ENCODE measurements around the gene RIMBP2.

RIMBP2 gene

DNA sequence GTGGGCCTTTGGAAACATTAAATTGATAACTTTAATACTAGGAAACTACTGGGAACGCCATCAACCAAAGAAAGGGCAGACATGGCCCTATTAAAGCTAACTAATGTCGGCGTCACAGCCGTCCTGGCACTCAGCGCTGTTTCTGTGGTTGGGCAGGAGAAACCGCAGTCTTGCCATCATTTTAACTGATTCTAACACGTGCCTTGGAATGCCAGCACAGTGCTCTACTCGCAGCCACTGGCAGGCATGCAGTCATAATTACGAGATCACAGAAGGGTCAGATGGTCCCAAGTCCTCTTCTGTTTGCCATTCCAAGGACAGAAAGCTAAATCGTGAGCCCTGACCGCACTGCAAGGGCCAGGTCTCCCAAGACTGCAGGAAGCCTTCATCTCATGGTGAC, 75.2 kb downstream of the RIMBP2 start:
- no peak overlapping the region for H3K9ac ChIP-seq
- no peaks in the 10 kb centered on the region for H3K36me3 ChIP-seq (ENCODE audit: insufficient read depth)
- TF ChIP-seq, protein P1, sequence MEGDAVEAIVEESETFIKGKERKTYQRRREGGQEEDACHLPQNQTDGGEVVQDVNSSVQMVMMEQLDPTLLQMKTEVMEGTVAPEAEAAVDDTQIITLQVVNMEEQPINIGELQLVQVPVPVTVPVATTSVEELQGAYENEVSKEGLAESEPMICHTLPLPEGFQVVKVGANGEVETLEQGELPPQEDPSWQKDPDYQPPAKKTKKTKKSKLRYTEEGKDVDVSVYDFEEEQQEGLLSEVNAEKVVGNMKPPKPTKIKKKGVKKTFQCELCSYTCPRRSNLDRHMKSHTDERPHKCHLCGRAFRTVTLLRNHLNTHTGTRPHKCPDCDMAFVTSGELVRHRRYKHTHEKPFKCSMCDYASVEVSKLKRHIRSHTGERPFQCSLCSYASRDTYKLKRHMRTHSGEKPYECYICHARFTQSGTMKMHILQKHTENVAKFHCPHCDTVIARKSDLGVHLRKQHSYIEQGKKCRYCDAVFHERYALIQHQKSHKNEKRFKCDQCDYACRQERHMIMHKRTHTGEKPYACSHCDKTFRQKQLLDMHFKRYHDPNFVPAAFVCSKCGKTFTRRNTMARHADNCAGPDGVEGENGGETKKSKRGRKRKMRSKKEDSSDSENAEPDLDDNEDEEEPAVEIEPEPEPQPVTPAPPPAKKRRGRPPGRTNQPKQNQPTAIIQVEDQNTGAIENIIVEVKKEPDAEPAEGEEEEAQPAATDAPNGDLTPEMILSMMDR (conservative IDR thresholded peaks at IDR 0.05; ENCODE audit: low read depth, low read length), result no peak
- H3K27me3 ChIP-seq (ENCODE audit: insufficient read depth, low read depth), result no peaks in the 10 kb centered on the region
- H2AFZ ChIP-seq (ENCODE audit: low read depth), result no peak overlapping the region
- H3K4me2 ChIP-seq, result no peak overlapping the region
- H4K20me1 ChIP-seq (ENCODE audit: insufficient read depth), result no peaks in the 10 kb centered on the region
- H3K27ac ChIP-seq, result no peak overlapping the region
- H3K79me2 ChIP-seq (ENCODE audit: insufficient read depth, low read depth), result no peaks in the 10 kb centered on the region
- H3K4me3 ChIP-seq (IDR thresholded peaks at IDR 0.05; ENCODE audit: insufficient read depth, low read depth, low read length), result no peak overlapping the region
- no peaks in the 10 kb centered on the region for H3K4me1 ChIP-seq (ENCODE audit: low read depth, poor library complexity, severe bottlenecking)

DNA sequence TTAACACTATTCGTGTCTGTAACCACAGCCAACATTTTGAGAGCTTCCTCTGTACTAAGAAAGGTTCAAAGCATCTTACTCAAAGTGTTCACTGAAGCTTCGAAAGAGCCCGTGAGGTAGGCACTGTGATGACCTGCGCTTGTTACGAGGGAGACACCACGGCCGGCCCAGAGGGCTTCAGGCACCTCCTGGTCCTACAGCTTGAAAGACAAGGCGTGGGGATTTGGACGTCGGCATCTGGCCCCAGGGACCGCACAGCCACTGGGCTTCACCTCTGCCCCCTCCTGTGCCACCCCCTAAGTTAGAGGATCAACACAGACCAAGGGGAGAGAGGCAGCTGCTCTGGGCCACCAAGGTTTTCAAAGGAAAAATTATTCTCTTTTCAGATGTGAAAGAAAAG, 75.6 kb downstream of the RIMBP2 start:
- H3K9ac ChIP-seq, result no peak overlapping the region
- H3K4me1 ChIP-seq (ENCODE audit: low read depth, poor library complexity, severe bottlenecking), result no peaks in the 10 kb centered on the region
- no peaks in the 10 kb centered on the region for H3K27me3 ChIP-seq (ENCODE audit: insufficient read depth, low read depth)
- no peaks in the 10 kb centered on the region for H4K20me1 ChIP-seq (ENCODE audit: insufficient read depth)
- TF ChIP-seq, protein P1 (conservative IDR thresholded peaks at IDR 0.05; ENCODE audit: low read depth, low read length), result no peak
- no peak overlapping the region for H3K4me3 ChIP-seq (IDR thresholded peaks at IDR 0.05; ENCODE audit: insufficient read depth, low read depth, low read length)
- no peak overlapping the region for H2AFZ ChIP-seq (ENCODE audit: low read depth)
- H3K79me2 ChIP-seq (ENCODE audit: insufficient read depth, low read depth), result no peaks in the 10 kb centered on the region
- no peak overlapping the region for H3K4me2 ChIP-seq
- H3K36me3 ChIP-seq (ENCODE audit: insufficient read depth), result no peaks in the 10 kb centered on the region
- H3K27ac ChIP-seq, result no peak overlapping the region

DNA sequence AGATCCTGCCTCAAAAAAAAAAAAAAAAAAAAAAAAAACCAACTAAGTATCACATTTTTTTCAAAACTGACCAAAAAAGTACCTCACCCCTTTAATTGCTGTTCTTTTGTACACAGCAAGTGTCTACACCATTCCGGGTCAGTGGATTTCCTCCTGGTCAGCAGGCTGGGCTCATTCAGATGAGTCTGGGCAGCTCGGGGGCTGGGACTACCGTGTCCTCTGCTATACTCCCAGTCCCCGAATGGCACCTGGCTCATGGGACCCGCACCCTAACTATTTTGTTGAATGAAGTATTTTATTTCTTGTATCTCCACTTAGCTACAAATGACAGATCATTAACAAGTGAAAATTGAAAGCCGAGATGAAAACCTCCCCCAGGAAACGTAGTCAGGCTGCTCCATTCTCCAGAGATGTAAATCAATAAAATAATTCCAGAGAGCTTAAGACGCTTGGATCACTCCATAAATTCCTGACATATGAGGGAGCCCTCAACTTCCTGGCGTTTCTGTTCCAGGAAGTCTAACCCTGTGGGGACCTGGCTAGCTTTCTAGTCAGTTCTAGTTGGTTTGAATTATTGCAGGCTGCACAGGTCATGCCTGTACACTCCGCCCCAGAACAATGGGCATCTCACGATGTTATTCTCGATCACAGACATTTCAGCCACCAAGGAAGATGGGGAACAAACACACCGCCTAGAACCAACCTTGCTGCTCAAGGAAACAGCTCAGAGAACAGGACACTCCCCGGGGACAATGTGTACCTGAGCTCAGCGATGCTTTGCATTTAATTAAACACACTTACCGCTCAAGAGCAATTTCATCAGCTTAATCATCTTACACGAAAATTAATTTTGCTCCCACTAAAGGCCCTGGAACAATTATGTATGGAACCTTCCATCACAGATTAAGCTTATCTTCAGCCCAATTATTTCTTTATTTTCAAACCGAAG, 76.3 kb downstream of the RIMBP2 start:
- TF ChIP-seq, protein P1 (conservative IDR thresholded peaks at IDR 0.05; ENCODE audit: low read depth, low read length), result no peak
- no peaks in the 10 kb centered on the region for H3K79me2 ChIP-seq (ENCODE audit: insufficient read depth, low read depth)
- H3K9ac ChIP-seq, result no peak overlapping the region
- H3K4me3 ChIP-seq (IDR thresholded peaks at IDR 0.05; ENCODE audit: insufficient read depth, low read depth, low read length), result no peak overlapping the region
- no peak overlapping the region for H3K27ac ChIP-seq
- no peaks in the 10 kb centered on the region for H3K36me3 ChIP-seq (ENCODE audit: insufficient read depth)
- no peaks in the 10 kb centered on the region for H3K27me3 ChIP-seq (ENCODE audit: insufficient read depth, low read depth)
- H2AFZ ChIP-seq (ENCODE audit: low read depth), result no peak overlapping the region
- H3K4me1 ChIP-seq (ENCODE audit: low read depth, poor library complexity, severe bottlenecking), result no peaks in the 10 kb centered on the region
- no peaks in the 10 kb centered on the region for H4K20me1 ChIP-seq (ENCODE audit: insufficient read depth)
- no peak overlapping the region for H3K4me2 ChIP-seq

DNA sequence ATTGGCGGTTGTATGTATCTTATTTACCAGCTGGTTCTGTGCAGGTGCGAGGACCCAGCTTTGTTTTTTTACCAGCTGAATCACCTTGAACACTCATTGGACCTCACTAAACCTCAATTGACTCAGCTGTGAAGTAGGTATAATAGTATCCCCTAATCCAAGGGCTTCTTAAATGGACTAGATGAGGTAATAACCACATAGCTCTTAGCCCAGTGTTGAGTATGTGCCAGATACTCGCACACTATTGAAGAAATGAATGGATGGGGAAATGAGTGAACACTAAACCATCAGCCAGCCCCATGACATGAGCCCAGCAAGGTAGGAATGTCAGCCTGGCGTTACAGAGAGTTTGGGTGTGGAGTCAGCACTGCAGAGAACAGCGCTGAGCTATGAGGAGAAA, 79.7 kb downstream of the RIMBP2 start:
- TF ChIP-seq, protein P1 (conservative IDR thresholded peaks at IDR 0.05; ENCODE audit: low read depth, low read length), result no peak
- H3K9ac ChIP-seq, result no peak overlapping the region
- H3K36me3 ChIP-seq (ENCODE audit: insufficient read depth), result no peaks in the 10 kb centered on the region
- H3K4me3 ChIP-seq (IDR thresholded peaks at IDR 0.05; ENCODE audit: insufficient read depth, low read depth, low read length), result no peak overlapping the region
- H3K4me2 ChIP-seq, result no peak overlapping the region
- H3K27ac ChIP-seq, result no peak overlapping the region
- H4K20me1 ChIP-seq (ENCODE audit: insufficient read depth), result no peaks in the 10 kb centered on the region
- H3K27me3 ChIP-seq (ENCODE audit: insufficient read depth, low read depth), result no peaks in the 10 kb centered on the region
- no peak overlapping the region for H2AFZ ChIP-seq (ENCODE audit: low read depth)
- no peaks in the 10 kb centered on the region for H3K4me1 ChIP-seq (ENCODE audit: low read depth, poor library complexity, severe bottlenecking)
- H3K79me2 ChIP-seq (ENCODE audit: insufficient read depth, low read depth), result no peaks in the 10 kb centered on the region
